GM21515 (cell line): ENCODE measurements around the gene FUT4.
"Not testable (repeated sequence)": the region's sequence is repeated elsewhere in the genome, so short reads cannot be mapped to it uniquely, and the experiment has no call there.

Source experiments
- ATAC-seq: cut with Tn5 transposase; IDR thresholded peaks from one replicate; pipeline ENCODE4 v1.9.1; 2021; ENCODE audit not compliant: unreplicated experiment

The FUT4 gene

DNA sequence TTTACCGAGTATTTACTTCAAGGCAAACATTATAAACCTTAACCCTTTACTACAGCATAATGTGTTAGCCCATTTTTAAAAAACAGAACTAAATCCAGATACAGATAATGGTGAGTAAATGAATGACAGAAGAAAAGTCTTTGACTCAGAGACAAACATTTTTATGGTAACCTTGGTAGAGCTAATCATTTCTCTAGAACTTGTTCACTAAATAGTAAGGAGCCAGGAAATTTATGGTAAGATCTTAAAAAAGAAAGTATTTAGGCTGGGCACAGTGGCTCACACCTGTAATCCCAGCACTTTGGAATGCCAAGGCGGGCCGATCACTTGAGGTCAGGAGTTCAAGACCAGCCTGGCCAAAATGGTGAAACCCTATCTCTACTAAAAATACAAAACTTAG, 11.5 kb upstream of the FUT4 start:
- no peak for ATAC-seq

DNA sequence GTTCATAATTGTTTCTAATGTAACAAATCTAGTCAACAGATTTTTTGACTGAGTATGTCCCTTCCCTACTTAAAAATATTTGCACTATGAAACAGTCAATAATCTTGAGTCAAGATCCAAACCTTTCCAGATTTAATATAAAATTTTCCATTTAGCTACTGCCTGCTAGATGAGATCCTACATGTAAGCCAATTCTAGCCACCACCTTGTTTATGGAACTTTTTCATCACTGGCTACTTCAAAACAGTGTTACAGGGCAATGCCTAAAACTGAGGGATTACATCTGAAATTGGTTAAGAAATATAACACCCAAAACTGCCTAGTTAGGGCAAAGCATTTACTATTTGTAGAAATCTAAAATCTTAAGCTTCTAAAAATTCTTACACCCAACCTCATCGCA, 10.5 kb upstream of the FUT4 start:
- no peak for ATAC-seq

DNA sequence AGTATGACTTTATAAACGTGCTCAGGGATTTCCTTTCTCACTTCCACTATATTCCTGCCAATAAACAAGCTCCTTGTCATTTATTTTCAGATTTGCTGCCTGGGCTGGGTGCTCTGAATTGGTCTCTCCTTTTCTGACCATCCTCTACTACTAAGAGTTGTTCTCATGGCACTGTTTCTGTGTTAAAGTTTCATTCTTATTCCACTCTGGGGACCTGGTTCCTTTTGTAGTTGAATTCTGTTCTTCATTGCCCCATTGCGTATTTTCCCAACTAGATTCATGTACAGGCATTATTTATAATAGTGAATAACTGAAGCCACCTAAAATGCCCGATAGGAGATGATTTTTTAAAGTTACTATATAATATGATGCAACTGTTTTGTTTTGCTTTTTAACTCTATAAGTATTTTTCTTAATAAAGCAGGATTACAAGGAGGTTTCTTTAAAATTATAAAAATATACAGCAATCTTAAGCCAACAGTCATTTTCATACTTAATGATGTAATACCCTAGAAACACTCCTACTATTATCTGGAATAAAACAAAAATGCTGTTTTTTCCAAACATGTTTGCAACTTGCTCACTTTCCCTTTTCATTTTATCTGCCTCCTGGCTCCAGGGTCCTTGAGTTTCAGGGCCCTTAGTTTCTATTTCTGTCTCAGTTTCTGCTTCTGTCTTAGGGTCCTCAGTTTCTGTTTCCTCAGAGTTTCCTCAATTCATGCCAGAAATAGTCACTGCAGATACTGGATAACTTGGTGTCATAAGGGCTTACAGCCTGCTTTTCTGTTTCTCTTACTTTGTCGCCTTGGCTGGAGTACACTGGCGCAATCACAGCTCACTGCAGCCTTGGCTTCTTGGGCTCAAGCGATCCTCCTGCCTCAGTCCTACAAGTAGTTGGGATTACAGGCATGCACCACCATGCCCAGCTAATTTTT, 9.8 kb upstream of the FUT4 start:
- no peak for ATAC-seq

DNA sequence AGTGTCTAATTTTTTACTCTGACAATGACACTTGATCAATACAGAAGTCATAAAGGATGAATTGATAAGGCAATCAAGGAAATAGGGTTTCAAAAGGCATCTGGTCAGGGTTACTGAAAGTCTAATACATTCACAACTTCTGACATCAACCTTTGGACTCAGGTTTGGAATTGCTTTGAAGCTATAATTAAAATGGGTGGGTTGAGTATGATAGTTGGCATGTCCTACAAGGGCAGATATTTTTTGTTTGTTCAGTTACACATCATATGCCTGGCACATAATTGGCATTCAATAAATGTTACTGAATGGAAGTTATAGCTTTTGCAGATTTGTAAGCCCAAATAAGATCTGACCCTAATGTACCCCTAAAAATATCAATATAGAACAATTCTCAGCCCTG, 7.3 kb upstream of the FUT4 start:
- no peak for ATAC-seq

DNA sequence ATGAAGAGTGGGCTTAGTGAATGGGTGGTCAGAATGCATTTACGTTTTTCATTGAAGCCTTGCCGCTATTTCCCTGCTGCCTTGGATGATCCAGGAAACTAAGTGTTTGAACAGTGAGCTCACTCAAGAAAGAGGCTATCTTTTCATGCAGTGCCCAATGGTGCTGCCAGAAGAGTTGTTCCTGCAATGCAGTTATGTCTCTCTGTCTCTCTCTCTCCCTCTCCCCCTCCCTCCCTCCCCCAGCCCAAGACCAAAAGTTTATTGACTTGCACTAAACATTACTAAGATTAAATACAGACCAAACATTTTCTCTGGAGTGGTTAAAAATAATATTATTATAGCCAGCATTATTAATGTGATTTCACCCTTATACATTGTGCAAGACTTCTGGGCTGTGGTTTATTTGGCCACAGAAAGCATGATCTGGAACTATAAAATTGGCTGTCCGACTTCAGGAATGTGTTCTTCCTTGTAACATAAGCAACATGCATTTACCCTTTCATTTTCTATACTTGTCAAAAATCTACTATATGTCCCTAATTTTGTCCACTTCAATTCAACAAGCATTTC, 6.6 kb upstream of the FUT4 start:
- ATAC-seq = no peak

DNA sequence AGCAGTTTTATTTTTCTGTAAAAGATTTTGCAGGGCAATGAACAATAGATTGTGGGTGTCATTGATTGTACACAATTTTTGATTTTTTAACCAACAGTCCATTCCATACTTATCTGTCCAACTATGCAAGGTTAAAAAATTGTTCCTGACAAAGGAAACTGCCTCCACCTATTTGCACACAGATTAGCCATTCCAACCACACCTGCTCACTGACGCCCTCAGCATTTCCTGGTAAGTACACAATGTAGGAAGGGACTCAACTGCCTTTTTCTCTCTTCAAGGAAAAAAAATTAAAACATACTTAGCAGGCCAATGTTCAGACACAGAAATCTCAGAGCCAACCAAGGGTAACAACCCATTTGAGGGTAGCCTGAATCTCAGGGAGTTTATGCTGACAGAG, 4.3 kb upstream of the FUT4 start:
- ATAC-seq = no peak

DNA sequence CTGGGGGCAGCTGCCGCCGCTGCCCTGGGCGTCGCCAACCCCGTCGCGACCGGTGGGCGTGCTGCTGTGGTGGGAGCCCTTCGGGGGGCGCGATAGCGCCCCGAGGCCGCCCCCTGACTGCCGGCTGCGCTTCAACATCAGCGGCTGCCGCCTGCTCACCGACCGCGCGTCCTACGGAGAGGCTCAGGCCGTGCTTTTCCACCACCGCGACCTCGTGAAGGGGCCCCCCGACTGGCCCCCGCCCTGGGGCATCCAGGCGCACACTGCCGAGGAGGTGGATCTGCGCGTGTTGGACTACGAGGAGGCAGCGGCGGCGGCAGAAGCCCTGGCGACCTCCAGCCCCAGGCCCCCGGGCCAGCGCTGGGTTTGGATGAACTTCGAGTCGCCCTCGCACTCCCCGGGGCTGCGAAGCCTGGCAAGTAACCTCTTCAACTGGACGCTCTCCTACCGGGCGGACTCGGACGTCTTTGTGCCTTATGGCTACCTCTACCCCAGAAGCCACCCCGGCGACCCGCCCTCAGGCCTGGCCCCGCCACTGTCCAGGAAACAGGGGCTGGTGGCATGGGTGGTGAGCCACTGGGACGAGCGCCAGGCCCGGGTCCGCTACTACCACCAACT, 1.0 kb downstream of the FUT4 start:
- ATAC-seq = peak; percentile 1

DNA sequence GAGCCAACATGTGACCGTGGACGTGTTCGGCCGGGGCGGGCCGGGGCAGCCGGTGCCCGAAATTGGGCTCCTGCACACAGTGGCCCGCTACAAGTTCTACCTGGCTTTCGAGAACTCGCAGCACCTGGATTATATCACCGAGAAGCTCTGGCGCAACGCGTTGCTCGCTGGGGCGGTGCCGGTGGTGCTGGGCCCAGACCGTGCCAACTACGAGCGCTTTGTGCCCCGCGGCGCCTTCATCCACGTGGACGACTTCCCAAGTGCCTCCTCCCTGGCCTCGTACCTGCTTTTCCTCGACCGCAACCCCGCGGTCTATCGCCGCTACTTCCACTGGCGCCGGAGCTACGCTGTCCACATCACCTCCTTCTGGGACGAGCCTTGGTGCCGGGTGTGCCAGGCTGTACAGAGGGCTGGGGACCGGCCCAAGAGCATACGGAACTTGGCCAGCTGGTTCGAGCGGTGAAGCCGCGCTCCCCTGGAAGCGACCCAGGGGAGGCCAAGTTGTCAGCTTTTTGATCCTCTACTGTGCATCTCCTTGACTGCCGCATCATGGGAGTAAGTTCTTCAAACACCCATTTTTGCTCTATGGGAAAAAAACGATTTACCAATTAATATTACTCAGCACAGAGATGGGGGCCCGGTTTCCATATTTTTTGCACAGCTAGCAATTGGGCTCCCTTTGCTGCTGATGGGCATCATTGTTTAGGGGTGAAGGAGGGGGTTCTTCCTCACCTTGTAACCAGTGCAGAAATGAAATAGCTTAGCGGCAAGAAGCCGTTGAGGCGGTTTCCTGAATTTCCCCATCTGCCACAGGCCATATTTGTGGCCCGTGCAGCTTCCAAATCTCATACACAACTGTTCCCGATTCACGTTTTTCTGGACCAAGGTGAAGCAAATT, 1.8 kb downstream of the FUT4 start:
- ATAC-seq = no peak

DNA sequence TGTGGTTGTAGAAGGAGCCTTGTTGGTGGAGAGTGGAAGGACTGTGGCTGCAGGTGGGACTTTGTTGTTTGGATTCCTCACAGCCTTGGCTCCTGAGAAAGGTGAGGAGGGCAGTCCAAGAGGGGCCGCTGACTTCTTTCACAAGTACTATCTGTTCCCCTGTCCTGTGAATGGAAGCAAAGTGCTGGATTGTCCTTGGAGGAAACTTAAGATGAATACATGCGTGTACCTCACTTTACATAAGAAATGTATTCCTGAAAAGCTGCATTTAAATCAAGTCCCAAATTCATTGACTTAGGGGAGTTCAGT, 2.4 kb downstream of the FUT4 start:
- no peak for ATAC-seq

DNA sequence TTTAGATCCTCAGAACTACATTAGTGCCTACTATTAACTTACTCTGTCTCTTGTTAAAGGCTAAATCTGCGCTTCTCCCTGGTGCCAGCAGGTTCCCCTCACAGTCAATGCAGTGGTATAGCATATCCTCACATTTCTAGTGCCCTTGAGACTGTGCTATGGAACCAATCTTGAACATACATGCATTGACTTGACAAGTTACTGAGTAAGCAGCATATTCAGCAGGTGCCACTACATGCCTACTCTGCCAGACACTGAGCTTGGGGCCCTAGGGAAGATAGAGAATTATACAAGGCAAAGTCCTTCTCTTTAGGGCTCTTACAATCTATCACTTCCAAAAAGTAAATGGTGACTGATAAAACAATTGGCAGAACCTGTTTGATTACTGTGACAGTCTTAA, 3.2 kb downstream of the FUT4 start:
- ATAC-seq = no peak

DNA sequence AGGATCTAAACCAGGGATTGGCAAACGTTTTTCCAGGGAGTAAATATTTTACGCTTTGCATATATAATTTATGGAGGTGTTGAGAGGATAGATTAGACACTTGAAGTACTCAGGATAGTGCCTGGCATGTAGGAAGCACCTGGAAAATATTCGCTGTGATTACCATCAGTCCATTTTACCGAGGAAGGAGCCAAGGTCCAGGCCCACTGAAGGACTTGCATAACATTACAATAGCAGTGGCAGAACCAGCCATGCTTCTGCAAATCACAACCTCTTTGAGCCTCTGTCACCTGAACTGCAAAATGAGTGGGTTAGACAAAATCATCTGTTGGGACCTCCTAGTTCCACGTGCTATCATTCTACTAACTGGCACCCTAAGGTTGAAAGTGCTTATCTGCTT, 5.4 kb downstream of the FUT4 start:
- no peak for ATAC-seq

DNA sequence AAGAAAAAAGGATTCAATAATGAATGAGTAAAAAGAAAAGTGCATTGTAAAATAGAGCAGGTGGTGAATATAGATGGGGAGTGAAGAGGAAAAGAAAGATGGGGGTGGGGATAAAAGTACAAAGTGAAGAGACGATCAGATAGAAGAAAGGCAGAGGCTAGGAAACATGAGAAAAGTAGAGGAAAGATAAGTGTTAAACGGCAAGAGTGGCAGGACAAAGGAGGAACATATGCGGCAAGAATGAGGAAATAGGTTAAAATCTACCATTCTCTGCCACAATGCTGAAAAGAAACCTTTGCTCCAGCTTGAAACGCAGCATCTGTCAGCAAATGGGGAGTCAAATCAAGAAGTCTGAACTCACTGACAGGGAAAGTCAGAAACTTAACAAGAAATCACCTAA, 6.8 kb downstream of the FUT4 start:
- ATAC-seq = peak; percentile 42

DNA sequence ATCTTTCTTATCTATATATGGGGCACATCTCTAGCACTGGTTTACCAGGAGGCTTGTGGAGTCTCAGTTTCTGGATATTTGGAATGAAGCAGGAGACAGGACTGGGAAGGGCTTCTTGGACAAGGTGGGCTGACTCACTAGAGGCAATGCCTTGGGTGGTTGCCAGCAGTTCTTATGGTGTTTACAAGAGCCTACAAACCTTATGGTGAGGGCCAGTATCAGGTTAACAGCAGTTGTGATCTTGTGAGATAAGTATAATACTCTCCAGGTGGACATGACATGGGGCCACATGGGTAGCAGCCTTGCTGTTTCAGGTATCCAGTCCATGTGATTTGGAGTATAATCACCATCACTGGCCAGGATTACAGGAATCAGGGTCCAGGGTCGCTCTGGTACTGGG, 10.2 kb downstream of the FUT4 start:
- no peak for ATAC-seq

DNA sequence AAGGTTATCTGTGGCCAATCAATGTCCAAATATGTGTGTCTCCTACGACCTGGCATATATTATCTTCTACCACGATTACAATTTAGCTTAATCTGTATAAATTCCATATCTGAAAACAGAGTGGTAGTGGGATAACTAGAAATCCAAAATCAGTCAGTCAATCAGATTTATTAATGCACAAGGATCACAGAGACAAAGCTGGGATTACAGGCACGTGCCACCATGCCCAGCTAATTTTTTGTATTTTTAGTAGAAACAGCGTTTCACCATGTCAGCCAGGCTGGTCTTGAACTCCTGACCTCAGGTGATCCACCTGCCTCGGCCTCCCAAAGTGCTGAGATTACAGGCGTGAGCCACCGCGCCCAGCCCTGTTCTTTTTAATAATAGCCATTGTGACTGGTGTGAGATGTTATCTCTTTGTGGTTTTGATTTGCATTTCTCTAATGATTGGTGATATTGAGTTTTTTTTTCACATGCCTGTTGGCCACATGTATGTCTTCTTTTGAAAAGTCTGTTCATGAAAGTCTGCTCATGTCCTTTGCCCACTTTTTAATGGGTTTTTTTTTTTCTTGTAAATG, 12.1 kb downstream of the FUT4 start:
- not testable (repeated sequence) for ATAC-seq

DNA sequence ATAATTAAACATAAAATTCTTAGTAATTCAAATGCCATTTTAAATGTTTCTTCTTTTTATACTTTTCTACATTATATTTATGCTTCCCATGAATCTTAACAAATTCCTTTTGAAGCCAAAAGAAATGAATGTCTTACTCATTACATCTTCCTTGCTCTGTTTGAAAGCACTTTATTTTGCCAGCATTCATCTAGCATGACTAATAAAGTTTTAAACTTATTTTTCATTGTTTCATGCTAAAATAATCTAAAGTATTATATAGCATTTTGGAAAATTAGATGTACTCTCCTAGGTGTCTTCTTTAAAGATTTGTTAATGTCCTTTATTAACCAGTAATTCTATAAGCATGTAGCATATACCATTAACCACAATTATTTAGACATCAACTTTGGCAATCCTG, 13.7 kb downstream of the FUT4 start:
- no peak for ATAC-seq

DNA sequence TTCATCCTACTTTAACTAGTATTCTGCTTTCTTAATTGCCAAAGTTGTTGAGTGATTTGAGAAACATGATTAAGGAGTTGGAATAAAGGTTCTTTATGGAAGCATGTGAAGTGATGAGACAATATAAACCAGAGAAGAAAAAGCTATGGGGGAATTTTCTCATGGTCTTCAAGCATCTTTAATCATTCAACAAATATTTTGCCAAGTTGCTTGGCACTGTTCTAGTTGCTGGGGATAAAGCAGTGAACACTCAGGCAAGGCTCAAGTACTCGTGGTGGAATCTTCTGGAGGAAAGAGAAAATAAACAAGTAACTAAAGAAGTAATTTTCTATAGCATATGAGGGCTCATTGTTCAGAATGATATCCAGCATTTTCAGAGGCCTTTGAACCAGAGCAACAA, 14.3 kb downstream of the FUT4 start:
- ATAC-seq = no peak

DNA sequence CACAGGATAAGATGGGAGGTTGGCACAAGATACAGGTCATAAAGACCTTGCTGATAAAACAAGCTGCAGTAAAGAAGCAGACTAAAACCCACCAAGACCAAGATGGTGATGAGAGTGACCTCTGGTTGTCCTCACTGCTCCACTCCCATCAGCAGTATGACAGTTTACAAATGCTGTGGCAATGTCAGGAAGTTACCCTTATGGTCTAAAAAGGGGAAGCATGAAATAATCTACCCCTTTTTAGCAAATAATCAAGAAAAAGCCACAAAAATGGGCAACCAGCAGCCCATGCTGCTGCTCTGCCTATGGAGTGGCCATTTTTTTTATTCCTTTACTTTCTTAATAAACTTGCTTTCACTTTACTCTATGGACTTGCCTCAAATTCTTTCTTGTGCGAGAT, 14.7 kb downstream of the FUT4 start:
- no peak for ATAC-seq

DNA sequence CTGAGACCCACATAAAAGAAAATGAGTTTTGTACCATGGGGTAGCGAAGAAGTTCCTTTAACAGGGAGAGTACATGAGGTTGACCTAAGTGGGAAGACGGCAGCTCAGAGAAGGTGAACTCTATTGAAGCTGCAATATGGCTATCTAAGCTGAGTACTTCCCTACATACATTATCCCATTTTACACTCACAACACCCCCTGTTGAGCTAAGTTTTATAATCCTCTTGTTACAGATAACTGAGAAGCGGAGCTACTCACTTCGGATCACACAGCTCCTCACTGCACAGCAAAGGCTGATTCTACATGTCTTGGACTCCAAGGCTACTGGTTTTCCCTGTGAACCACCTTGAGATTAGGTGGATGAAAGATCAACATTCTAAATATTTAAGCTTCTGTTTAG, 15.2 kb downstream of the FUT4 start:
- ATAC-seq = no peak

DNA sequence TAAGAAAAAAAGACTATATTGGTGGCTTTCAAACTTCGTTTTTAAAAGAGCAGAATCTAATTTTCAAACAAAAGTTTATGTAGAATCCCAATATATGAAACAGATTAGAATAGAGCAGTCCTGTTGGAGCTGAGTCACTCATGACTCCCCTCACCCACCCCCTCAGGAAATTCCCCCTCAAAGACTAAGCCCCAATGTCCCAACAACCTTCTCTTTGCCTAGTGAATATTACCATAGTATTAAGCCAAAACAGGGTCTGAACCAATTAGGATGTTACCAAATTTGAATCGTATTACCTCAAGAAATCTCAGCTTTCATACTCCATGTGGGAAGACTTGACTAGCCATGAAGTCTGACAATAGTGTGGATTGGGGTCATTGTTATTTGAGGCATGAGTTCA, 15.6 kb downstream of the FUT4 start:
- no peak for ATAC-seq

DNA sequence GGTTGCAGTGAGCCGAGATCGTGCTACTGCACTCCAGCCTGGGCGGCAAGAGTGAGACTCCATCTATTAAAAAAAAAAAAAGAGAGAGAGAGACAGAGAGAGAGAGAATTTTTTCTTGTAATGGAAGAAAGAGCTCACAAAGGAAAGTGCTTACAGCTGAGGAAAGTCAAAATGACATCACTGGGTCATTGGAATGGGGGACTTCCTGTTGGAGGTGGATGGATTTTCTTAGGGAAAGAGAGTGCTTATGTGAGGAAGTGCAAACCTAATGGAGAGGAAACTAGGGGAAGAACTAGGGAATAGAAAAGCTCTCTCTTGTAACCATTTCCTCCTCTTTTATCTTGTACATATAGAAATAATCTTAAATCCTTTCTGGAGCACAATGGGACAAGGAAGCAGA, 17.1 kb downstream of the FUT4 start:
- ATAC-seq = no peak

DNA sequence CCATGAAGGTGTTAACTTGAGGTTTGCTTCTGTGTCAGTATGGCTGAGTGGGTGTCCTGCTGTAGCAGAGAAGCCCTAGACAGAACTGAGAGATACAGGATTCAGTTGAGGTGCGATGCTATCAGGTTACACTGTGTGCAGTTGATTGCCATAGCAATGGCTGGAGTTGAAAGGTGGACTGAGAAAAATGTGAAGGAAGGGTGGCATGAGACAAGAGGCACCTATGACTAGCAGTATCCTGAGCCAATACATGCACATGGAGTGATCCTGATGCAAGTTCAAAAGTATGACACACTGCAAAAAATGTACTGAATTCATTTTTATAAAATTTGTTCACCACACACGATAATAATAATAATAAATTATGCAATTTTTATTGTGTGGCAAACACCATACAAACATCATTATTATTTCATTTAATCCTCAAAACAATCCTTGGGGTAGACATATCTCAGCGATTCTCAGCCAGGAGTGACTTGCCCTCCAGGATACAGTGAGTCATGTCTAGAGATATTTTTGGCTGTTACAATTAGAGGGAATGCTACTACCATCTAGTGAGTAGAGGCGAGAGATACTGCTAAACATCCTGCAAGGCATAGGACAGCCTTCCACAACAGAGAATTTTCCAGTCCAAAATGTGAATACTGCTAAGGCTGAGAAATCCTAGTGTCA, 19.6 kb downstream of the FUT4 start:
- no peak for ATAC-seq
